NCI-H2196 (cell line): ENCODE measurements around the gene ERI3.

Experiments
- DNase-seq: peaks from one replicate; lab custom pipeline; 2025; ENCODE audit not compliant: unreplicated experiment; lab: John Stamatoyannopoulos, UW

The ERI3 gene

DNA sequence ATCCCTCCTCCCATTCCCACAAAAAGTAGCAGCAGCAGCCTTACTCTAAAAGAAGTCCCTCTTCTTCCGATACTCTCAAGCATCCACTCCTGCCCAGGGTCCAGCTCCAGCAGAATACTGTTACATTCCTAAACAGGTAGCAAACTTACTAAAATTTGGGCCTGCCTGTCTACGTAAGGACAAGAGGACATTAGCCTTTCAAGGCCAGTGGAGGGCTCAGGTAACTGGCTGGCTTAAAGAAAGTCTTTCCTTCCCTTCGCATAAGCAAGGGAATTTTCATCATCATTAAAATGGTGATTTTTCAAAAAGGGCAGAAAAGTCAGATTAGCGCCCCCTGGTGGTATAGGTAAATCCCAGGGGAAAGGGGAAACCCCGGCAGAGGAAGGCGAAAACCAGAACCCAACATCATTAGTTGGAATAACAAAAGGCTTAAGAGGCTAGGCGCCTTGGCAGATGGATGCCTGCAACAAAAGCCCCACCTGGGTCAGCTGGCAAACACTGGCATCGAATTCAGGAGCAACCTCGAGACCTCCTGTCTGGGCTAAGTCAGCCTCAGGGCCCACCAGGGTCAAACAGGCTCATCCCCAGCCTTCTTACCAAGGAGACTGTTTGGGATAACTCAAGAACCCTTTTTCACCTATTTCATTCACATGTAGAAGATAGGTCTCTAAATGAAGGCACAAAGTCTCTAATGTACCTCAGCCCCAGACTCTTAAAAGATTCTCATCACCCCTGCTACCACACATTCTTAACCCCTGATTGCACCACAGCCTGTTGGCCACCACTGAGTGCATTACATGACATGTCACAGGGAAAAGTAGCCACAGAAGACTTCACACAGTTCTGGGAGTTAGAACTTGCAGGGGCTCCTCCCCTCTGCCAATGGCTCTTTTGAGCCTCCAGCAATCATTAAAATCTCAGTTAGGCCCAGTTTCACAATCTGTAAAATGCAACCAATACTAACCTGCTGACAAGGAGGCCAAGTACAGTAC is 36.7 kb downstream of the ERI3 start:
- DNase-seq, result peak; percentile 42

DNA sequence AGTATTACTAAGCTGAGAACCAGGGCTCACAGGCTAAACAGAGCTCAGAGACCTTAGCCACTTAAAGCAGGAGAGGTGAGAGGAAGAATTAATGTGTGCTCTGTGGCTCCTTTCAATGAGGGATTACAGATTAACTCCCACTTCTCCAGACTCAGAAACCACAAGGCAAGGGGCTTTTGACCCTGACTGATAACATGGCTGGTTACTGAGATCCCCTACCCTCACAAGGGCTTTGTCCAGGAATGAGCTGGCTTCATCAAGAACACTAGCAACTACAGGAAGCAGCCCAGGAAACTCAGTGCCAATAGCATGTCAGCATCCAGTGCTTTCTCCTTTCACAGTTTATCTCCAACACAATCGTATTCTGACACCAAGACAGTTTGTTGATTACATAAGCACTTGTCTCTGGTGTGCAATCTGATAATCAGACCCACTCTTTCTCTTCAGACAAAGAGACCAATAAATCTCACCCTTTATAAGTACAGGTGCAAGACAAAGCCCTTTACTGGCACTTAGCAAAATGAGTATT is 38.8 kb downstream of the ERI3 start:
- peak; percentile 80 for DNase-seq

DNA sequence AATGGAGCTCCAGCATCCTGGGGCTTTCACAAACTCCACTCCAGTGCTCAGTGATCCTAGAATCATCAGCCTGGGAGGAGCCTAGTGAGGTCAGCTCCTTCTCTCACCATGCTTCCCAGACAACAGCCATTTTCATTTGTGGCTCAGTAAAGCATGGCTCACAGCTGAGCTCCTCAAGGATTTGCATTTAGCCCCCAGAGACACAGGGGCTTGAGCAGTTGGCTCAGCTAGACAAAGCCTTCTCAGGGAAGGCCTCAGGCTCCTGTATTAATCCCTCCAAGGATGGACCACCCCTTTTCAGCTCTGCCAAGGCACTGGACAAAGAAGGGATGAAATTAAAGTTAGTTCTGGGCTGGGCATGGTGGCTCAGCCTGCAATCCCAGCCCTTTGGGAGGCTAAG is 39.5 kb downstream of the ERI3 start:
- peak; percentile 13 for DNase-seq

DNA sequence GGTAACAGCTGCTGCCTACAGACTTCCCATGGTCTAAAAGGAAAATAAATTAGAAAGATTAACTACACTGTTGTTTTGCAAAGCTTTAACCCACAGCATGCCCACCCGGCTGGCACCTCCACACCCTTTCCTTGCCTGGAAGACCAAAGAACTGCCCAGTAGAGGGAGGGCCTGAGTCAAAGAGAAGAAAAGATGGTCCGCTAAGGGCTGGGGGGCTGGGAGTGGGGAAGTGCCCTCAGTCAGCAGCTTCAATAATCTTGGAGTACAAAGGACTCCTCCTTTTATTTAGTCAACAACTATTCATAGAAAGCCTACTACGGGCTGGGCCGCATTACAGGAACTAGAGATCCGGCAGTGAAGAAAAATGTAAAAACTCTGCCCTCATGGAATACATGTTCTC is 40.6 kb downstream of the ERI3 start:
- DNase-seq, result no peak

DNA sequence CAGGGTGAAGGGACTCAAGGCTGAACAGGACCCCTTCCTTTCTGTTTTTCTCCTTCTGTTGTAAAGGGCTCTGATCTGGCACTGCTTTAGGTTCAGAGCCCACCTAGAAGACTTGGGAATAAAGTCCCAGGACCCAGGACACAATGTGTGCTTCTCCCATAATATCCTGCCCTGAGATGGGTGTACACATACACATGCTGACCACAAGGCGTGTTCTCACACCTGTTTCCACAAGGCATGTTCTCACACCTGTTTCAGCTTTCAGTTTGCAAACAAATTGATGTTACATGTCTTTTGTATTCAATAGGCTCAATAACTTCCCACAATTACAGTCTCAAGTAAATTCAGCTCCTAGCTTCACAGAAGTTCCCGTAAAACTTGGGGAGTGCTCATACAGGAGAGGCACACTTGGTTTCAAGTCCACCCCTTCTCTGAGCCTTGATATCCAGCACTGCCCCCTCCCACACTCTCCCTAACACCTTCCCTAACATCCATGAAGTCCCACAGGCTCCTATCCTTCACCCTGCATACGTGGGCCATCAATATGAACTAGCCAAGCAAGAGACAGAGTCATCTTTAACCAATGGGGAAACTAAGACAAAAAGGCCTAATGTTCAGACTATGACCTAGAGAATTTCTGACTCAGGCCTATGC is 41.7 kb downstream of the ERI3 start:
- DNase-seq, result no peak

DNA sequence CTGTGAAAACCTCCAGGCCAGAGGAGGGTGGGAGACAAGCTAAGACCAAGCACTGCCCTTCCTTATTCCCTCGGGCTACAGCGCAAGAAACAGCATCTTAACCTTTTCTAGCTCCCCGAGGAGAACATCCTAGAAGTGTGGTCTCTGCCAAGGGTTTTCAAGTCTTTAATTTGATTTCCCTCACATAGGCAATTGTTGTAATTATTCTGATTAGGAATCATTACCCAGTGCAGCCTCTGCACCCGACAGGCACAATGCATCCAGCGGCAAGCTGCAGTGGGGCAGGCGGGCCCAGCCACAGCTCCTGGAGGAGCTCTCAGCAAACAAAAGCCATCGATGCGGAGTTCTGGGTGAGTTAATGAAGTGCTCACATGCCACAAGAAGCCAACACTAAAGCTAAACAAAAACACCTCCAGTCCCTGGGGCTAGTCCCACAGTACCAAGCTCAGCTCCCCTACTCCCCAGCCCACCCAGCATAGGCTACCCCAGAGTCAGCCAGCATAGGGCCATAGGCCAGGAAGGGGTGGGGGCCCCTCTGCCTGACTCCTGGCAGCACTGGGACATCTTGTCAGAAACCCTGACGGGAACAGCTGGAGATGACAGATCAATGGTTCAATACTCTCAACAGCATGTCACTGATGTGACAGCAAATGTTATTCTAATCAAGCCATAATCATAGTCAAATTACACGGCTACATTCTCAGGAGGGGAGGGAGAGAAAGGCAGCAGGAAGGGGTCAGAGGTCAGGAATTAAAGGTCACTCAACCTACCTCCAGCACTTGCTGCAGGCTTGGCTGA is 42.5 kb downstream of the ERI3 start:
- DNase-seq, result no peak

DNA sequence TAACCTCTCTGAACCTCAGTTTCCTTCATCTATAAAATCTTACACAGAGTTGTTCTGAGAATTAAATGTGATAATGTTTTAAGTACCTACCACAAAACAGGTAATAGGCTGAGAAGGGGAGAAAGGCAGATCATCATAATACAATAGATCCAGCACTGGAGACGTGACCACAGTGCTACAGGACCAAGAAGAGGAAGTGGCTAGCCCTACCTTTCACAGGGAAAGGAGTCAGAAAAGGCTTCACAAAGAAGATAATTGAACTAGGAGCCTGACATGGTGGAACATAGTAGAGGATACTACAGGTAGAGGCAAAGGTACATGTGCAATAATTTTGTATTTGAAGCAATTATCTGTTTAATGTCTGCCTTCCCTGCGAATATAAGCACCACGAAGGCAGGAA is 45.1 kb downstream of the ERI3 start:
- no peak for DNase-seq

DNA sequence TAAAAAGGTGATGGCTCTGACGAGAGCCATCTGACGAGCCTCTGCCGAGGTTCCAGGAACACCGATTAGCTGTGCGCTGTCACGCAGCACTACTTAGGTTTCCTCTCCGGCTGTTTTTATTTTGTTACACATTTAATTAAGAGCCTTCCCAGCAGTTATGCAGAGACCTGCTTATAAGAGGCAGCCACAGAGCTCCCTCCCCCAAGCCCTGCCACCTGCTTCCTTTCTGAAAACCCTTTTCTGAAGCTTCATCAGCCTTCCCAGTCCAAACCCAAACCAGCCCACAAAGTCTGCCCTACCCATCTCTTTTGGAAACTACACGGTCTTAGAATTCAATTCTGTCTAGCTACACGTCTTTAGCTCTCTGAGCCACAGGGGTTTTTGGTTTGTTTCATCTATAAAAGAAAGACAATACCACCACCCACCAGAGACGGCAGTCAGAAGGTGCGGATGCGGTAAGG is 49.1 kb downstream of the ERI3 start:
- peak; percentile 80 for DNase-seq

DNA sequence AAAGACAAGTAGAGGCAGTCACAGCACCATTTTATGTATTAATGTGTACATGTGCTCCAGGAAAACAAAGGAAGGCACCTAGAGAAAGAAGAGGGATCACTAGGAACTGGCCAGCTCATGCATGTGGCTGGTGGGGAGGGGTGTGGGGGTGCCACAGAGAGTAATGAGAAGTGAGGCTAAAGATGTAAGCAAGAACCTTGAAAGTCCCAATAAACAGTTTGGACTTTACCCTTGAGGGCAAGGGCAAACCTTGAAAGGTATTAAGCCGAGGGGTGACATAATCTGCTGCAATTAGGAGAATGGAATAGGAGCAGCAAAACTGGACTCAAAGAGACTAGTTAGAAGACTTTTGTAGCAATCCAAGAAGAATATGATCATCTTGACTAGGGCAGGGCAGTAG is 51.5 kb downstream of the ERI3 start:
- DNase-seq, result no peak

DNA sequence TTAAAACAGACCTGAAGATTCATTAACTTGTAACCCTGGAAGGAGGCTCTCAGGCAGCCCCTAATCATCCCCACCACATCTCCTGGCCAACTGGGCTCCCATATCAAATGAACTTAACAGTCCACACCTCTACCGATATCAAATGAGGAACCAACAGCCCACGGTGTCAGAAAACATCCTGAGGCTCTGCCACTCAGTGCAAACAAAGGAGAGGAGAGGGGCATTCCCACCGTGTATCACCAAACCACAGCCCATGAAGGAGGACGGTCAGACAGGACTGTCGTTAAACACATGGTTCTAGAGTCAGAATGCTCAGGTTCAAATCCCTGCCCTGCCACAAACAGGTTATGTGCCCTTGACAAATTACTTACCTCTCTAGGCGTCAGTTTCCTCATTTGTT is 52.5 kb downstream of the ERI3 start:
- DNase-seq, result no peak

DNA sequence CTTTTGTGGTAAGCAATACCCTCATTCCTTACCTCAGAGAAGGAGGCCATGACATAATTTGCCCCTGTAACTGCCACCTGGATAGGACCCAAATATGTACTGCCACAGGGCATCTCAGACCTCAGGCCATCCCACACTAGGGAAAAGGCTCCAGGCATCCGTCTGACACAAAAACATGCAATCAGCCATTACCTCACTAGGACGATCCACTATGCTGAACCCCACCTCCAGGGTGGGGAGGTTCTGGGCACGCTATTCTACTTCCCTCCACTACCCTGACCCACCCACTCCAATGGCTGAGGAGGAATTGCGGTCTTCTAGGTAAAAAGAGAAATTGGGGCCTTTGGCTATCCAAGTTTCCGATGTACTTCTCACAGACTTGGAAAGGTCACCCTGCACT is 53.6 kb downstream of the ERI3 start:
- DNase-seq, result no peak

DNA sequence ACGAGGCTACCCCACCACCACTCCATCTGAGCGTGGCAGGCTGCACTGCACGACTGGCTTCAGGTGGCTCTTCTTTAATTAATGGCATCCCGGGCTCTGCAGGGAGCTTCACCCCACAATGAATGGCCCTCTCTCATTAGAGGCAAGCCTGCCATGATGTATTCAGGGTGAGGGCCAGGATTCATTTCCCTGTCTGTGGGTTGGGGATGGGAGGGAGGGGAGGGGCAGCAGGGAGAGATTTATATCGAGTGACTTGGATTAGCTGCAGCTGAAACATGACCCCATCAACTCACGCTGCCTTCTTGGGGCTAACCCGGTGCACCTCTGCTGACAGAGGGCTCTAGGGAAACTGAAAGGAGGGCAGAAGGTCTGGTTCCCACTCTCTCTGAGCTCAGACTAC is 54.2 kb downstream of the ERI3 start:
- DNase-seq, result no peak

DNA sequence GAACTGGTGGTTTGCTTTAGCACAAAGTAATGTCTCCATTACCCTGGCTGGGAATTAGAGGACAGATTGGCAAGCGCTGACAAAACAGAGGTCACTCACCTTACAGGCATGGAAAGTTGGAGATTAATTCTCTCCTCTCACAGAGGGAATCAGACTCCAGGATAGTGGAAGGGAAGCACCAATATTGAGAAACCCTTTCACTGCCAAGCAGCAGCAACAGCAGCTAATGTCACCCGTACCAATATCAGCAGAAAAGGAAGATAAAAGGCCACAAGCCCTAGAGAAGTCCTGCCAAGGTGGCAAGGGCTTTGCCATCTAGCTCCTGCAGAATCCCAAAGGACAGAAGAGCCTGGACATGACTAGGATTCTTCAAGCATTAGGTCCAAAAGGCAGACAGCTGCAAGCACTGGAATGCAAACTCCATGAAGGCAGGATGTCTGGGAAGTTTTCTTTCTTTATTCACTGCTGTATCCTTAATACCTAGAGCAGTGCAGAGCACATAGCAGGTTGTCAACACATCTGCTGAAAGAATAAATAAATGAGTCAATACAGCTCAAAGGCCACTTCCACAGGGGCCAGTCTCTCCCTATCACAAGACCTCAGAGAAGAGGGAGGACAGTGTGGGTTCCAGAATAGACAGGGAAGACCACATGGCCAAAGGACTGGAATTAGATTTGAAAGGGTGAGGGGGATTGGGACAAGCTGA is 57.2 kb downstream of the ERI3 start:
- DNase-seq, result no peak

DNA sequence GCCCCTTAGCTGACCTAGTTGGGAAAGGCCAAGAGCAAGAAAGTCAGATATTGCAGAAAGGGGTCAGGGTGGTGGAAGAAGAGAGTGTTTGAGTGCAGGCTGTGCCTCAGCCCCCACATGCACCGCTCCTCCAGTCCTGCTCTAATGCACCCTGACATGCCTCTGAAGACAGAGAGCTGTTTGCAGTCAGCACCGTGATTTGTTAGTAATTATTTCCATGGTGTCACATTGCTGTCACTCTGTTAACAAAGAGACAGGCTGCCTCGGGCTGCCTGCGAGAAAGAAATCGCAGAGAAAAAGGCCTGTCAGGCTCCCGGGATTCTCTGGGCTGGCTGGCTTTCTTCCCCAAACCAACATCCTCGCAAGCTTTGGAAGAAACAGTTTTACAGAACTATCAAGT is 58.3 kb downstream of the ERI3 start:
- DNase-seq, result no peak

DNA sequence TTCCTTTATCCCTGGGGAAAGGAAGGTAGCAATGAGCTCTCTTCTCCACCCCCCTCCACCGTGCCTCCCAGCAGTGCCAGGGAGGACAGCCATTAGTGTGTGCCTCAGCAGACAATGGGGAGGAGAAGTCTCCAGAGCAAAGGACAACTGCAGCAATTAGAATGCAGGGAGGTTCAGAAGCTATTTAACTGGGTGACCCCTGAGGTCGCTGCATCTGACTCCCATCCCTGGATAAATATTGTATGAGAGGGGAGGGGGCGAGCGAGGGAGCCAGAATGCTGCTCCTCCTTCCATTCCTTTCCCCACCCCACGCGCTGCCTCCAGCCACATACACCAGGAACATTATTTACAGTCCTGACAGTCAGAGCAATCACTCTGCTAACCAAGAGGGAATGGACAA is 59.0 kb downstream of the ERI3 start:
- no peak for DNase-seq

DNA sequence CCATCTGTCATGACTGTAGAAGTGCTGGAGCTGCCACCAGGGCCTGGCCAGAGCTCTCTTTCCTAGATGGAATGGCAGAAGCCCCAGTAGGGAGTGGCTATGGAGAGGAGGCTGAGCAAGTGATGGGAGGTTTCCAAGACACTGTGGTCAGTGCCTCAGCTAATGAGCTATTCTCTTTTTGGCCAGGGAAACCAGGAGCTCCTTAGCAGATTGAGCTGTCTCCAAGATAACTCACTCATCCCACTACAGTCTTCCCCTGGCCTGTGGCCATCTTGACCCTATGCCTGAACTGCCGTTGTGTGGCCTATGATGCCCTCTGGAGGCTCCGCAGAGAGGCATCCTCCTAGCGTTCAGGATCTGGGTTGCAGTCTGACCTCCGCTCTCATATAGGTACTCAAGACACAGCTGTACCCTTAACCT is 60.5 kb downstream of the ERI3 start:
- DNase-seq, result peak; percentile 78

DNA sequence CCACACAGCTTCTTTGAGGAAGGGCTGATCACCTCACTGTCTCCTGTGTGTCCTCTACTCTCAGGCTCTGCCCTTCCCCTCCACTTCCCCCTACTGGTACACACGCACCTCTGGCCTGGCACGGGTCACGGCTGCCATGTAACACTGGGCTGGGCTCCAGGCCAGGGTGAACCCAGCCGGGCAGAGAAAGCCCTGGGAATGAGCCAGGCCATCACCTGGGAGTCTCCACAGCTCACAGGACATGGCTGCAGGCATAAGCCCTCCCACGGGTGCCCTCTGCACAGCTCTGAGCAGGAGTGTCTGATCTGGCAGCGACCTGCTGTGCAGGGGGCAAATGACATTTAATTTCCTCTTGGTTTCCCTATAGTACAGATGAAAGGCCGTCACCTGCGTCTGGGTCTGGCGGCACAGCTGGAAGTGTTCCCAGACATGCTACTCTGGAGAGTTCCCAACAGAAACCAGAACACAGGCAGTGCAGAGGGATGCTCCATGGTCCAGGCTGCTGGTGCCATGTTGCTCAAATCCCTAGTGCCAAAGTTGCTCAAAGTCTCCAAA is 61.2 kb downstream of the ERI3 start:
- peak; percentile 92 for DNase-seq

DNA sequence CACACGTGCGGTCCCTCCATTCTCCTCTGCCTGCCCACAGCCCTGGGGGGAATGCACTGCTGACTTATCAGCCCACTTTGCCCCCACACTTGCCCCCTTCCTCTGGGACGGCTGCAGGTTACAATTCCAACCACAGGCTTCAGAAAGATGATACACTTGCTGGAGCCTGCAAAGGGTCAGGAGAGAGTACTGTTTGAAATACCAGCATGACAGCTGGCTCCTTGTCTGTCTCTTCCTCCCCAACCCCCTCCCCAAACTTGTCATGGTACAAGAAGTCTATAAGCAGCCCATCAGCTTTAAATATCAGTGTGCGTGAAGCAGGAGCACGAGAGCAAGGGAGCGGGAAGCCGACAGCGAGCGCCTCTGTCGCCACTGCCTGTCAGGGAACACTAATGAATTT is 62.4 kb downstream of the ERI3 start:
- DNase-seq, result no peak

DNA sequence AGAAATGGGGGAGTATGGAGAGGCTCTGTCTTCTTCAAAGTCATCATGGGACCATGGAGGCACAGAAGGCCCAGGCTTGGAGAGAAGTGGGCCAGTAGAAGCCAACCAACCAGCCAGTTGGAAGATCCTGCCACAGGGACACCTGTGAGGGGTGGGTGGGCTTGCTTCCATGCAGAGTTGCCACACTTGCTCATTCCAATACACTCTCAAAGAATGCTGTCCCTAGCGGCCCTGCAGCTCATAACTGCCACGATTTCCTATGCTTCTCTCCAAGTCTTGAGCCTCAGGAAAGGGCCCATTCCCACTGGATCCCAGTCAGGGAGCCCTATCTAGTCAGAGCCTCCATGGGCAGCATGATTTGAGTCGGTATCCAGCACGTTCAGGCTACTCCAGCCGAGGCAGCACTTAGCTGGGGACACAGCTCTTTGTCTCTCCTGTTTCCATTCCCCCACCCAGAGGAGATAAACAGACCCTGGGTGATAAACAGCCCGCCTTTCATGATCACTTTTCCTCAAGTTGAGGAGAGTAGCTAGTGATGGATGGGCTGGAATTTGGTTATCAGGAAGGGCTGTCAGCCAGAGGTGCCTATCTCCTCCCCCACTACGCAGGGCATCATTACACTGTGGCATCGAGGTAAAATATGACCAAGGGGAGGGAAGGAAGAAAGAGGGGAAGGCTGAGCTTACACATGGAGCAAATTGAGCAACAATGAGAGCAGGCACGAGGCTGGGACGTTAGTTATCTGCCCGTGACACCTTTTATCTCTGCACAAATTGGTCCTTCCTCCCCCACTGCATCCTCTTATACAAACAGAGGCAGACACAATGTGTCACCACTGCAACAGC is 64.6 kb downstream of the ERI3 start:
- DNase-seq, result no peak
